ENCODE measurements around the gene SLC15A3.

SLC15A3 gene

GRCh38 chr11:60951606-60951903 is 421 bp downstream of the SLC15A3 start:
- H3K27ac ChIP-seq: peak overlapping the region; percentile 49 to 93 (median 86)
- H3K4me3 ChIP-seq: peak overlapping the region; percentile 20 to 45 (median 30)

GRCh38 chr11:60950933-60951605 is 907 bp downstream of the SLC15A3 start:
- H3K27ac ChIP-seq: peak overlapping the region in 20 of 21 experiments; percentile 49 to 93 (median 86)
- peak overlapping the region; percentile 20 to 45 (median 30) for H3K4me3 ChIP-seq

- peak overlapping the region in 5 of 7 experiments; percentile 28 to 45 (median 38) for H3K4me3 ChIP-seq
- peak overlapping the region in 2 of 21 experiments; percentile 89 to 92 for H3K27ac ChIP-seq
Measured at GRCh38 chr11:60950024-60950423, 2.0 kb downstream of the SLC15A3 start.

- no peak overlapping the region for H3K27ac ChIP-seq
- no peak overlapping the region for H3K4me3 ChIP-seq
Measured at GRCh38 chr11:60948250-60948649, 3.7 kb downstream of the SLC15A3 start.

- H3K4me3 ChIP-seq: no peak overlapping the region
- peak overlapping the region in 1 of 21 experiments; percentile 5 for H3K27ac ChIP-seq
Measured at GRCh38 chr11:60947700-60948099, 4.3 kb downstream of the SLC15A3 start.

GRCh38 chr11:60946601-60947264 is 5.2 kb downstream of the SLC15A3 start:
- Histone ChIP-seq H3K4me3 (no peak overlapping the region), H3K27ac (peak overlapping the region in 1 of 21 experiments; percentile 47)

- Histone ChIP-seq H3K27ac (no peak overlapping the region), H3K4me3 (no peak overlapping the region)
Measured at GRCh38 chr11:60945295-60945667, 6.7 kb downstream of the SLC15A3 start.

GRCh38 chr11:60944490-60945294 is 7.3 kb downstream of the SLC15A3 start:
- Histone ChIP-seq H3K27ac (no peak overlapping the region), H3K4me3 (no peak overlapping the region)

- Histone ChIP-seq H3K27ac (peak overlapping the region in 6 of 21 experiments; percentile 4 to 35 (median 18)), H3K4me3 (no peak overlapping the region)
Measured at GRCh38 chr11:60942970-60943565, 8.9 kb downstream of the SLC15A3 start.

- Histone ChIP-seq H3K27ac (peak overlapping the region in 2 of 21 experiments; percentile 21 to 39), H3K4me3 (no peak overlapping the region)
Measured at GRCh38 chr11:60942219-60942618, 9.8 kb downstream of the SLC15A3 start.

GRCh38 chr11:60941371-60942119 is 10.4 kb downstream of the SLC15A3 start:
- H3K4me3 ChIP-seq: no peak overlapping the region
- H3K27ac ChIP-seq: peak overlapping the region in 1 of 21 experiments; percentile 39

- H3K27ac ChIP-seq: no peak overlapping the region
- H3K4me3 ChIP-seq: no peak overlapping the region
Measured at GRCh38 chr11:60939855-60940254, 12.1 kb downstream of the SLC15A3 start.

GRCh38 chr11:60939301-60939700 is 12.7 kb downstream of the SLC15A3 start:
- Histone ChIP-seq H3K4me3 (no peak overlapping the region), H3K27ac (no peak overlapping the region)

- H3K27ac ChIP-seq: no peak overlapping the region
- no peak overlapping the region for H3K4me3 ChIP-seq
Measured at GRCh38 chr11:60938500-60938899, 13.5 kb downstream of the SLC15A3 start.

- Histone ChIP-seq H3K4me3 (no peak overlapping the region), H3K27ac (no peak overlapping the region)
Measured at GRCh38 chr11:60937811-60938210, 14.2 kb downstream of the SLC15A3 start.

GRCh38 chr11:60937144-60937527 is 14.8 kb downstream of the SLC15A3 start:
- Histone ChIP-seq H3K4me3 (no peak overlapping the region), H3K27ac (no peak overlapping the region)

- H3K27ac ChIP-seq: no peak overlapping the region
Measured at GRCh38 chr11:60936467-60937143, 15.4 kb downstream of the SLC15A3 start.

GRCh38 chr11:60935676-60936442 is 16.1 kb downstream of the SLC15A3 start:
- Histone ChIP-seq H3K4me3 (no peak overlapping the region), H3K27ac (no peak overlapping the region)

More at GRCh38 chr11:60936467-60937143, 15.4 kb downstream of the SLC15A3 start:
- no peak overlapping the region for H3K4me3 ChIP-seq
